Mesodermal cell (in vitro differentiated cells): Measurements from ENCODE around the gene RAPGEF1.

Experiments
- H3K27ac ChIP-seq: 2 replicates; pipeline ENCODE4 v1.7.0; 2013; ENCODE audit warnings: mild to moderate bottlenecking, low read depth, low read length, moderate library complexity; ENCODE audit not compliant: severe bottlenecking
- H3K36me3 ChIP-seq: 2 replicates; pipeline ENCODE4 v1.7.1; 2013; ENCODE audit warnings: mild to moderate bottlenecking, low read length, moderate library complexity; ENCODE audit not compliant: control insufficient read depth, insufficient read depth
- H3K4me1 ChIP-seq: one replicate; pipeline ENCODE4 v1.7.1; 2013; ENCODE audit warnings: mild to moderate bottlenecking, low read length; ENCODE audit not compliant: insufficient read depth, control insufficient read depth, poor library complexity, severe bottlenecking
- H3K4me3 ChIP-seq: 2 replicates; pipeline ENCODE4 v1.7.0; 2013; ENCODE audit warnings: low read length, control low read depth, mild to moderate bottlenecking; ENCODE audit not compliant: insufficient read depth, poor library complexity, severe bottlenecking; ENCODE audit errors: extremely low read depth
- H3K9me3 ChIP-seq: 2 replicates; pipeline ENCODE4 v1.7.1; 2013; ENCODE audit warnings: mild to moderate bottlenecking, low read length, moderate library complexity; ENCODE audit not compliant: control insufficient read depth
- WGBS, 2 experiments: methylation state at CpG; one replicate each; pipeline ENCODE4 v1.1.5; 2013; ENCODE audit warnings: missing lambda C conversion rate in 2 of 2; ENCODE audit not compliant: insufficient coverage in 2 of 2; 5-methylcytosine and 5-hydroxymethylcytosine counted together

The RAPGEF1 gene

GRCh38 chr9:131534721-131535237 lies 205.1 kb downstream of the RAPGEF1 start:
- Histone ChIP-seq H3K27ac (no peak overlapping the region), H3K9me3 (no peaks in the 10 kb centered on the region), H3K4me3 (no peak overlapping the region), H3K4me1 (peaks cover 5% of the 10 kb centered on the region), H3K36me3 (peaks cover 5% of the 10 kb centered on the region)
- 86 to 92% methylated on average over 1 to 4 of the region's 8 CpGs for WGBS, 2 experiments

DNA sequence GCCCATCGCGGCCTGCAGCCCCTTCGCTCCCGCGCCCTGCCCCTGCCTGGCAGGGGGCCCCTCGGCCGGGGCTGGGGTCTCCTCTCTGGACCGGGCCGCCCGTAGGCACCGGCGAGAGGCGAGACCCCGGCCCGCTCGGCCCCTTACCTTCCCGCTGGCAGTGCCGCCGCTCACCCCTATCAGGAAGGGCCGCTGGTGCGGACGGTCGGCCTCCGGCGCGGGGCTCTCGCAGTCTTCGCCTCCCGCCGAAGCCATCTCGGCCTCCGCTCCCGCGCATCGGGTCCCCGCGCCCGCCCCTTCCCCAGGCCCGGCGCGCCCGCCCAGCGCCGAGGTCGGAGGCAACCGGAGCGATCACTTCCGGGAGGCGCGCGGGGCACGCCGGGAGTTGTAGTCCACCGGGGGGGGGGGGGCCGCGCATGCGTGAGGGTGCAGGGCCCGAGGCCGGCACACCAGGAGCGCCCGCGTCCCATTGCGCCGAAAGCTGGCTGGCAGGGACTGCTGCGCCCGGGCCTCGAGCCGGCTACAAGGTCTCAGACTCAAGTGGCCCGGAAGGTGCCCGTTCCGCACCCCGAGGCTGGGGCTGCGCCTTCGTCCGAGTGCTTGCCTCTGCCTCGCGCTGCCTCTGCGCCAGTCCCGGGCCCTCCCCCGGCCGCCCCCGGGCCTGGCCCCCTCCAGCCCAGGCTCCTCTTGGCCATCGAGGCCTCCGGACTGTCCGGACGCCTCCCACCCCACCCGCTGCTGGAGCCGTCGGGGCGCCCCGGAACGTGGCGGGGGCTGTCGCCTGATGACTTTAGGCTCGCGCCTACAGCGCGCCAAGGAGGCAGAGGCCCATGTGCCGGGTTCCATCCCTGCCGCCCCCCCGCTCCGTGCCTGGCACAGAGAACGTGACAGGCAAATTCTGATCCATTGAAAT lies 208.7 kb downstream of the RAPGEF1 start, which contains the start of gene UCK1:
TSS of gene UCK1 (minus strand) at position 344 of the 913 bp plus-strand sequence. CDS start at position 255, 89 bp downstream.
- 22 to 25% methylated on average over 73 to 101 of the region's 103 CpGs for WGBS, 2 experiments
- peaks cover 5% of the 10 kb centered on the region for H3K4me1 ChIP-seq
- H3K27ac ChIP-seq: no peak within 1 kb of the TSS
- peak within 1 kb of the TSS; percentile 77 for H3K4me3 ChIP-seq
- H3K36me3 ChIP-seq: peaks cover 41% of the 10 kb centered on the region
- no peaks in the 10 kb centered on the region for H3K9me3 ChIP-seq

DNA sequence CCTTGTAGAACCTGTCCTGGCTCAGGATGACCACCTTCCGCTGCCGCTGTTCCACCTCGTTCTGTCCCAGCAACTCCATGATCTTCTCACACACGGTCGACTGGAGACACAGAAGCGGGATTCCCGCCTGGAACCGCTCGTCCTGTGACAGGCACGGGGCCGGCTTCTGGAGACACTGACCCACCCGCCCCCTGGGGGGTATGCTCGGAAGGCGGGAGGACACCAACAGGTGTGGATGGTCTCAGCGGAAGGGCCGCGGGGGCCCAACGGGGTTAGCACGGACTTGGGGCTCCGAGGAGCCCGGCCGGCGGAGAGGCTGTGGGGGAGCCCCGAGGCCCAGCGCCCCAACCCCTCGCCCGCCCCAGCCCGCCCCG lies 209.3 kb downstream of the RAPGEF1 start:
- Histone ChIP-seq H3K4me3 (peak overlapping the region; percentile 77), H3K4me1 (peaks cover 5% of the 10 kb centered on the region), H3K36me3 (peaks cover 45% of the 10 kb centered on the region), H3K27ac (no peak overlapping the region), H3K9me3 (no peaks in the 10 kb centered on the region)
- 1 to 2% methylated on average over 25 to 27 of the region's 29 CpGs for WGBS, 2 experiments

DNA sequence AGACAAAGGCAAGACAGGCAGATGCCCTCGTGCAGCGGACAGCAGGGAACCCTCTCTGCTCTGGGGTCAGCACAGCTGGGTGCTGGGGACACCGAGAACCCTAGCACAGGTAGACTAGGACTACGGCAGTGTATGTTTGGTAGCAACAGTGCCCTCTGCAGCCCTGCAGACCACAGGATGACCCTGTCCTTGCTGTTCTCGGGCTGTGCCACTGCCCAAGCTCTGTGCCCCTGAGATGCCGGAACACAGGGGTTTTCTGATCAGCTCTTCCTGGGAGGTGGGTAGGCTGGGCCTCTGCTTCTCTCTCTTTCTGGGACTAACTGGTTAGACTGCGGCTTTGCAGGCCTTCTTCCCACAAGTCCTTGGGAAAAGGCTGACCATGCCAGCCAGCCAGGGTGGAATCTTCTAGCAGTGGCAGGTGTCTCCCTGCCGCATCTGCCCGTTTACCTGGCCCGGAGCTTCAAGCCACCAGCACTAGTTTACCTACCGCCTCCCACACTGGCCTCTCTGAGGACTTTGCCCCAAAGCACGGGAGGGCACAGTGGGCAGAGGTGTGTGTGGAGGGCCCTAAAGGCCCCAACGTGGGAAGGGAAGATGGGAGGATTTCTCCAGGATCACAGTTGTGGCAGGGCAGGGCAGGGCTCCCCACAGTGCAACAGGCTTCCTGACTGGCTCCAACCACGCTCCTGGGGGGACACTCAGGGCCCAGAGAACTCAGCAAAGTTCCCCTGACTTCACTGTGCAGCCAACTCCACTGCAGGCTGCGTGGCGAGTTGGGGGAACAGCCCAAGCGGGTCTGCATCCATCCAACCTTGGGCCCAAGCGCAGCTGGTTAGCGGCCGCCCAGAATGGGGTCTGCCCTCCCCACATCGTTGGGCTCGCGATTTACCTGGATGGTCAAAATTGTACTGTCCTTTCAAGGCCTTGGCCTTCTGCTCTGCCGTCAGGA lies 210.0 kb downstream of the RAPGEF1 start:
- Histone ChIP-seq H3K9me3 (no peaks in the 10 kb centered on the region), H3K27ac (no peak overlapping the region), H3K4me3 (peak overlapping the region; percentile 77), H3K4me1 (peaks cover 5% of the 10 kb centered on the region), H3K36me3 (peaks cover 52% of the 10 kb centered on the region)
- 69 to 70% methylated on average over 16 to 22 of the region's 24 CpGs for WGBS, 2 experiments

- H3K36me3 ChIP-seq: peaks cover 60% of the 10 kb centered on the region
Measured at GRCh38 chr9:131528886-131529505, 210.9 kb downstream of the RAPGEF1 start.

GRCh38 chr9:131528186-131528585 lies 211.7 kb downstream of the RAPGEF1 start:
- H3K36me3 ChIP-seq: peaks cover 67% of the 10 kb centered on the region
- 97 to 98% methylated on average over 6 to 7 of the region's 7 CpGs for WGBS, 2 experiments
- H3K4me3 ChIP-seq: no peak overlapping the region

More at GRCh38 chr9:131528886-131529505, 210.9 kb downstream of the RAPGEF1 start:
- WGBS, 2 experiments: 96 to 97% methylated on average over 33 to 35 of the region's 35 CpGs
- Histone ChIP-seq H3K4me1 (peaks cover 8% of the 10 kb centered on the region), H3K9me3 (no peaks in the 10 kb centered on the region), H3K4me3 (no peak overlapping the region), H3K27ac (no peak overlapping the region)

More at GRCh38 chr9:131528186-131528585, 211.7 kb downstream of the RAPGEF1 start:
- H3K9me3 ChIP-seq: no peaks in the 10 kb centered on the region
- H3K27ac ChIP-seq: no peak overlapping the region
- peaks cover 8% of the 10 kb centered on the region for H3K4me1 ChIP-seq
